ENCODE data around the gene MIS18BP1.

- TF ChIP-seq CTCF (IDR thresholded peaks at IDR 0.05): no peak
- no peak for TF ChIP-seq POLR2A (IDR thresholded peaks at IDR 0.05)
Observed at GRCh38 chr14:45247427-45247826, 5.6 kb downstream of the MIS18BP1 start.
